NOMO-1 treated with dmso at 0.1 percent for 144 hours (cell line): ENCODE results near the gene HAUS3.

Experiments
- DNase-seq: peaks from one replicate; lab custom pipeline; 2025; ENCODE audit not compliant: unreplicated experiment; lab: John Stamatoyannopoulos, UW

Gene HAUS3

GRCh38 chr4:2265113-2266110 lies 23.5 kb upstream of the HAUS3 start:
- no peak for DNase-seq

GRCh38 chr4:2264481-2265041 lies 22.6 kb upstream of the HAUS3 start:
- DNase-seq, result no peak

DNA sequence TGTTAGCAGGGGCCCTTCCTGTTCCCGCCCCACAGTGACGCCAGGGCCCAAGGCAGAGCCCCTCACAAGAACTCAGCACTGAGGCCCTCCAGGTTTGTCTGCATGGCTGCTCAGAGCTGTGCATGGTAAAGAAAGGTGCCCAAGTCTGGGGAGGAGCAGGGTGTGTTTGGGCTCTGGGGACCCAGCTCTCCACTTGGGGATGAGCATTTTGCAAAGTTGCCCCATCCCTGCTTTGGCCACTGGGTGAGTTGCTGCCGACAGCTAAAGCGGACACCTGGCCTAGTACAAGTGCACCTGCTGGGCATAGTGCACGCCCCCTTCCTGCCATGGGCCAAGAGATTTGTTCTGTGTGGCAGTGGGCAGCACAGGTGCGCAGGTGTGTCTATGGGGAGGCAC lies 22.0 kb upstream of the HAUS3 start:
- DNase-seq, result no peak

- DNase-seq, result no peak
These were observed 21.0 kb upstream of the HAUS3 start for GRCh38 chr4:2262944-2263250.

GRCh38 chr4:2262145-2262943 lies 20.4 kb upstream of the HAUS3 start:
- DNase-seq, result peak; percentile 97

DNA sequence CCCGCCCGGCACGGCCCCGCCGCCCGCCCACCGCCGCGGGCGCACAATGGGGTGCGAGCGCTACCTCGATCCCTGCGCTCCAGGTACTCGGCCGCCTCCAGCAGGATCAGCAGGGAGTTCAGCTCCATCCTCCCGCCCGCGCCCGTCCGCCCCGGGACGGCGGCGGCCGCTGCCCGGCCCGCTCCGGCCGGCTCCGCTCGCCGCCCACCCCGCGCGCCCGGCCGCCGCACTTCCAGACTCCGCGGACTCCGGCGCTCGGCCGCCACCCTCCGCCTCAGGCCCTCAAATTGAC lies 19.9 kb upstream of the HAUS3 start, which contains the start of gene MXD4:
Gene MXD4, minus strand, starts transcription at position 257 of the 292 bp plus-strand sequence. Its CDS starts 129 bp downstream, at position 128.
- no peak for DNase-seq

GRCh38 chr4:2261110-2261852 lies 19.4 kb upstream of the HAUS3 start:
- no peak for DNase-seq

GRCh38 chr4:2260344-2261109 lies 18.6 kb upstream of the HAUS3 start:
- no peak for DNase-seq

DNA sequence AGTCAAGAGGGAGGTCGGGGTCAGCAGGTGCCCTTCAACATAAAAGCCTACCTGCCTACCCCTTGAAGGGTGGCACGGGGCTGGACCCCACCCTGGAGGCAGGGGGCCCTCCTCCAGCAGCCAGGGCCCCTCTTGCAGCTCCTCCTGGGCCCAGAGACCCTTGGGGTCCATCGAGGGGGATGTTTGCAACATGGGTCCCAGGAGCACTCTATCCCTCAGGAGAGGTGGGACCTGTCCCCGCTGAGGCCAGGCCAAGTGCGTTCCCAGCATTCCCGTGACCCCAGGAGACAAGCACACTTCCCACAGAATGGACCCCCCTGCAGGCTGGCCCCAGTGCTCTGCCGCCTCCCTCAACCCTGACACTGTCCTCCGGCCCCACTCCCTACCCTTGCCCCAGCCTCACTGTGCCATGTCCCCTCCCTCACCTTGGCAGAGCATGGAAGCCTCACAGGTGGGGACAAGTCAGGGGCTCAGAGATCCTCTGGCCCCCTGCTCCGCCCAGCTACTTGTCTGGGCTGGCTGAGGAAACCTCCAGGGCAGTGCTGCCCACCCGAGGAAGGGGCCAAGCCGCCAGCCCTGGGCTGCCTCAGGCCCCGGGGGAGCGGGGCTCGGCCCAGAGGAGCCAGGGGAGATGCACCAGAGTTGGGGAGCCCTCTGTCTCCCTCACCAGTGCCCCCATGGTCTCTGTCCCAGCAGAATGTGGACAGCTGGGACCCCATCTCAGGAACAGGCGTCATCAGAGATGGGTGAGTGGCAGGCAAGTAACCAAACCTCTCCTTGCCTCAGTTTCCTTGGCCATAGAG lies 17.8 kb upstream of the HAUS3 start:
- DNase-seq, result no peak

DNA sequence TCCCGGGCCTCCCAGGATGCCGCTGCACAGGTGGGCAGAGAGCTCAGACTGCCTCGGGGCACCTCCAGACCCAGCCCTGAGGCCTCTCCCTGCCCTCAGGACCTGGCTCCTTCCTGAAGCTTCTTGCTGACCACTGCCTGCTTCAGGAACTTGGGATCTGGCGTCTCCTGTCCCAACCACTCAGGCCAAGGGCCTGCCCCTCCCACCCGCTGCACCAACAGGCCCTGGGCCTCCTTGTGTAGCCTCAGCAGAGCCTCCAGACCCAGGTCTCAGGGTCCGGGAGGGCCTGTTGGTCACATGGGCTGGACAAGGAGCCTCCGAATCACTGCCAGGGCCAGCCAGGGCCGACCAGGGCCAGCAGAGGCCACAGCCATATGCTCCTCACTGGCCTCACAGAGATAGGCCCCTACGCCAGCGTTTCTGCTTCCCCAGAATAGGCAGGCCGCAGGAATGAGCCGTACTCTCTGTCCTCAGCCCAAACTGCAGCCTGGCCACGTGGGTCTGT lies 17.2 kb upstream of the HAUS3 start:
- no peak for DNase-seq

DNA sequence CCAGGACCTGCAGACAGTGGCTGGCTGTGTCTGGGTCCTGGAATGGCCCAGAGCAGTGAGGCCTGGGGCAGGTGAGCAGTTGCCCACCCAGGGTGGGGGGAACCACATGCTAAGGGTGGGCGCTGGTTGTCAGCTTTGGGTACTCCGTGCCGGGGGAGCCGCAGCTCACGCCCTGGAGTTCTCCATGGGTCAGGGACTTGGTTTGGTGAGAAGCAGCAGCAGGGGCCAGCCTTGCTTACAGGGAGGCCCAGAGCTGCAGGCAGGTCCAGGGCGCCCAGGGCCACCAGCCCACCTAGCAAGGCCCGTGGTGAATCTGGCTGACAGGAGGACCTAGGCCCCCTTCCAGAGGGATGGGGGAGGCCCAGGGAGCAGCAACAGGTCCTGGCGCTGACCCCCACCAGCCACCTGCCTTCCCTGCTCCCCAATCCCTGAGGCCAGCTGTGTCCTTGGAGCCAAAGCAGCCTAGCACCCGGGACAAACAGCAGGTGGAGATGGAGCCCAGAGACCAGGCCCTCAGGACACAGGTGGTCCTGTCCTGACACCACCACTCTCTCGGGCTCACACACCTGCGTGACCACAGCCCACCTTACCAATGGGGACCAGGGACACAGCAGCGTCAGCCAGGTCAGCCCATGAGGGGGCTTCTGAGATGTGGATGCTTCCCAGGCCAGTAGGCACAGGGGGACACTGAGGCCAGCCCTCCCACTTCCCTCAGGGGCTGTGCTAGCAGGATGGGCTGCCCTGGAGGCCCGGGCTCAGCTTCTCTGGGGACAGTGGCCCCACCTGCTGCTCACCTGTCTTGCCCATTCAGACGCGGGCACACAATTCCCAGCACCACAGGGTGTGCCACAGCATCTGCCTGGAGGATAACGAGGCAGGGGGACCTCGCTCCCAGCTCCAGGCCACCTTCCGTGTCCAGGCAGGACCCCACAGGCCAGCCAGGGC lies 16.4 kb upstream of the HAUS3 start:
- DNase-seq, result no peak

DNA sequence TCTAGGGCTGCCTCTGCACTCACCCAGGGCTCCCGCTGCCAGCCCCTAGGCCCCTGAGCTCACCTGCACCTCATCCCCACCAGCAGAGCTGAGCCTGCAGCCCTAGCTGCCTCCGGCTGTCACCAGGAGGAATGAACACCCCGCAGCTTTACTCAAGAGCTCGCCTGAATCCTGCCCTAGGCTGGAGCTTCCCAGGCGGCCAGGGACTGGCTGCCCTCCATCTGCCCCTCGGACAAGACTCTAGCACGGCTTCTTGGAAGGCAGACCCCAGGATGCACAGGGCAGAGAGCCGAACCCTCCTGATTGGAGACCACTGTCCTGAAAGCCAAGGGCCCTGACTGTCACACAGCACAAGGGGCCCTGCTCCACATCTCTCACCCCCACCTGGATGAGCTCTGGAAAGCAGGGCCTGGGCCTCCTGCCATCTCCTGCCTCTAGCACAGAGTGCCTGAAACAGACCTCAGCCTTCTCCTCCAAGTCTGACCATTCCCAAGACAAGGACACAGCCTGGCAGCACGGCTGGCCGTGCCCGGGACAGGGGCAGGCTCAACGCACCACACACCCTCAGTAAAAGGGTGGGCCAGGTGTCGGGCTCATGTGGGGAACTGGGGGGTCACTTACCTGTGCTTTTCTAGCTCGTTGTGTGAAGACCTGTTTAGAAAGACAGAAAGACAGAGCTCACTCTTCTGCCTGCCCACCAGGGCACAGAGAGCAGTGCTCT lies 15.6 kb upstream of the HAUS3 start:
- DNase-seq, result no peak

GRCh38 chr4:2256781-2257191 lies 14.9 kb upstream of the HAUS3 start:
- DNase-seq, result no peak

DNA sequence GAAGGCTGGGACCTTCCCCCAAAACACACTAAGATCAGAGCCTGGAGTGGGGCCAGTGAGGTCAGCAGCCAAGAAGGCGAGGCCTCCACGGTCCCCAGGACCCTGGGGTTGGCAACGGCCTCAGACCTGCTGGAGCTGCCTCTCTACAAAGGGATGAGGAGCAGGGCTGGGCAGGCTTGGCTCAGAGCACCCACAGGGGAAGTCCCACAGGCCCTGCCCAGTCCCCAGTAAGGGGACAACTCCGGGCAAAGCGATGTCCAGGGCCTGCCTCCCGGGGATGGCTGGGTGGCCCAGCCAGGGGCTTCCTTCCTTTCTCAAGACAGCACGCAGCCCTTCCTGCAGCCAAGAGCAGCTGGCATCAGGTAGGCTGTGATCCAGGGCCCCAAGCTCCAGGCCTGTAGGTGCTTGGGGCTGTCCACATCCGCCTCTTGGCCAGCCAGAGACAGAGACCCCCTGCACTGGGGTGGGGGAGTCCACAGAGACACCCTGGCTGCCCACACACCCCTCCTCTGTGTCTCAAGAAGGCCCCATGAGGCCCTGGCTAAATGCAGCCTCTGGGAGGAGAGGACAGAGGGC lies 14.3 kb upstream of the HAUS3 start:
- no peak for DNase-seq

GRCh38 chr4:2255501-2256155 lies 13.7 kb upstream of the HAUS3 start:
- DNase-seq, result no peak

DNA sequence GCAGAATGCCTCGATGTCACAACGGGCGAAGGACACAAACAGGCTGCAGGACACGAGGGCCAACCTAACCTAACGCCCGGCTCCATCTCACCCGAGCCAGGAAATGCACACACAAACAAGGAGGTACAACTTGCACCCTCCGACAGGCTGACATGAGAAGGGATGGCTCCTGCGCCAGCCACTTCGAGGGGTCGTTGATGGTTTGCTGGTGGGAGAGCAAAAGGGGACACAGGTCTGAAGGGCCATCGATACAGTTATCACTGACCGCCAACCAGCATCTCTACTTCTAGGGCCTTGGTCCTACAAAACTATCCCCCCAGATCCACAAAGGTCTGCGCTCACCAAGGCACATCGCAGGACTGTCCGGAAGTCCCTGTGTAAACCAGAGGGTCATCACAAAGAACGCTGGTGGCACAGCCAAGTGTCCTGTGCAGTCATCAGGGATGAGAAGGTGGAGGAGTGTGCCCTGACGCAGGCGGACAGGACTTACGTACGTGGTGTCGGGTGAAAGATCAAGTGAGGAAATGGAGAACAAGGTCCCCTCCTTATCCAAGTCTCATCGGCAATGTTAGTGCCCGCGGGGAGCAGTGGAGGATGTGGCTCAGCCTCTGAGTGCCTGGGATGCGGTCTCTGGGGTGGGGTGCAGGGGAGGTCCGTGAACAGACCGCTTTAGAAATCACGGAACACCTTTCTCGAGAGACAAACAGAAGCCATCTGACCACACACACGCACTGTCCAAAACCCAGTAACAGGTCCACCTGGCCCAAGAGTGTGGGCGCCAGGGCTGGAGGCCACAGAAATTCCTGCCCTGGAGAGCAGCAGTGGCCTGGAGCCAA lies 13.0 kb upstream of the HAUS3 start:
- no peak for DNase-seq
